GM12892 (cell line): Measurements from ENCODE around the gene DHRSX.

Experiments
- POLR2A ChIP-seq: IDR thresholded peaks from 2 replicates; pipeline ENCODE4 v1.6.1; 2011; ENCODE audit warnings: low read depth, low read length, control low read depth
- POLR2AphosphoS5 ChIP-seq: IDR thresholded peaks from 2 replicates; pipeline ENCODE4 v1.6.1; 2011; ENCODE audit warnings: low read depth, low read length, control low read depth
- TAF1 ChIP-seq: IDR thresholded peaks from 2 replicates; pipeline ENCODE4 v1.6.1; 2011; ENCODE audit warnings: low read depth, mild to moderate bottlenecking, control low read depth, low read length, borderline replicate concordance

DNA sequence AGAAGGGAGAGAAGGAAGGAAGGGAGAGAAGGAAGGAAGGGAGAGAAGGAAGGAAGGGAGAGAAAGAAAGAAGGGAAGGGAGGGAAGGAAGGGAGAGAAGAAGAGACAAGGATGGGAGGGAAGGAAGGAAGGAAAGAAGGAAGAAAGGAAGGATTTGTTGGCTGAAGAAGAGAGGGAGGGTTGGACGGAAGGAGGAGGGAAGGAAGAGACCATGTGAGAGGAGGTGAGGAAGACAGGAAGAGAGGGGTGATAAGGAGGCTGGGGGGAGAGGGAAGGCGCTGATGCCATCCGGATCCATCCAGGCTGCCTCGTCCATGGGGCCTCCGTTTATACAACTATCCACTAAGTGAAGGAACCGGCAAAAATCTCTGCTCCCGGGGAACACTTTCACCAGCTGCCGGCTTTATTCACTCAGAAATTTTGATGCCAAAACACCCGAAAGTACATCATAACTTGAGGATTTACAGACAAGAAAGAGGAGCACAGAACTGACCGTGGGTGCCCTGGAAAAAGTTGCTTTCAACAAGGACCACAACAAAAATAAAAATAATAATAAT lies 14.9 kb downstream of the DHRSX start:
- TF ChIP-seq TAF1 (no peak), POLR2A (no peak), POLR2AphosphoS5 (no peak)
